Ishikawa (cell line): ENCODE results near the gene MOK.

Experiments
- CEBPB ChIP-seq: IDR thresholded peaks from 2 replicates; pipeline ENCODE4 v1.6.1; 2012
- CREB1 ChIP-seq: IDR thresholded peaks from 2 replicates; pipeline ENCODE4 v1.6.1; 2012; ENCODE audit warnings: low read depth
- EGR1 ChIP-seq: IDR thresholded peaks from 2 replicates; pipeline ENCODE4 v1.6.1; 2012
- EP300 ChIP-seq: IDR thresholded peaks from 2 replicates; pipeline ENCODE4 v1.6.1; 2012; ENCODE audit warnings: borderline replicate concordance
- FOXM1 ChIP-seq: IDR thresholded peaks from 2 replicates; pipeline ENCODE4 v1.6.1; 2012; ENCODE audit warnings: low read depth, borderline replicate concordance
- MAX ChIP-seq: IDR thresholded peaks from 2 replicates; pipeline ENCODE4 v1.6.1; 2012
- NFIC ChIP-seq: IDR thresholded peaks from 2 replicates; pipeline ENCODE4 v1.6.1; 2012
- RAD21 ChIP-seq: IDR thresholded peaks from 2 replicates; pipeline ENCODE4 v1.6.1; 2012; ENCODE audit warnings: low read depth
- REST ChIP-seq: IDR thresholded peaks from 2 replicates; pipeline ENCODE4 v1.6.1; 2012; ENCODE audit warnings: low read depth, mild to moderate bottlenecking
- TAF1 ChIP-seq: IDR thresholded peaks from 2 replicates; pipeline ENCODE4 v1.6.1; 2012; ENCODE audit warnings: low read depth, mild to moderate bottlenecking
- TCF12 ChIP-seq: IDR thresholded peaks from 2 replicates; pipeline ENCODE4 v1.6.1; 2012; ENCODE audit warnings: low read depth
- TEAD4 ChIP-seq: IDR thresholded peaks from 2 replicates; pipeline ENCODE4 v1.6.1; 2012
- USF1 ChIP-seq: IDR thresholded peaks from 2 replicates; pipeline ENCODE4 v1.6.1; 2012
- YY1 ChIP-seq: IDR thresholded peaks from 2 replicates; pipeline ENCODE4 v1.6.1; 2012; ENCODE audit warnings: low read depth
- ZBTB7A ChIP-seq: IDR thresholded peaks from 2 replicates; pipeline ENCODE4 v1.6.1; 2012; ENCODE audit warnings: low read depth

Gene MOK

GRCh38 chr14:102288139-102288538, 16.8 kb downstream of the MOK start:
- TF ChIP-seq EGR1 (no peak), YY1 (no peak), TEAD4 (no peak), CREB1 (no peak), FOXM1 (no peak), MAX (no peak), TCF12 (no peak), EP300 (no peak)

- TF ChIP-seq REST, result no peak
- TF ChIP-seq TEAD4, result no peak
- TF ChIP-seq EGR1, result no peak
- TF ChIP-seq RAD21, result no peak
- TF ChIP-seq CREB1, result no peak
- TF ChIP-seq TAF1, result no peak
- TF ChIP-seq CEBPB, result no peak
- no peak for TF ChIP-seq FOXM1
- no peak for TF ChIP-seq MAX
- no peak for TF ChIP-seq EP300
- TF ChIP-seq TCF12, result no peak
- TF ChIP-seq USF1, result no peak
- no peak for TF ChIP-seq NFIC
- TF ChIP-seq YY1, result no peak
- no peak for TF ChIP-seq ZBTB7A
Observed at GRCh38 chr14:102285106-102285505, 19.9 kb downstream of the MOK start.

GRCh38 chr14:102283631-102284129, 21.3 kb downstream of the MOK start:
- no peak for TF ChIP-seq CREB1
- TF ChIP-seq CEBPB, result no peak
- no peak for TF ChIP-seq EP300
- TF ChIP-seq FOXM1, result no peak
- no peak for TF ChIP-seq EGR1
- TF ChIP-seq USF1, result no peak
- TF ChIP-seq REST, result no peak
- no peak for TF ChIP-seq NFIC
- no peak for TF ChIP-seq TEAD4
- no peak for TF ChIP-seq RAD21
- TF ChIP-seq ZBTB7A, result no peak

- TF ChIP-seq MAX (no peak), CEBPB (no peak), EGR1 (no peak)
Observed at GRCh38 chr14:102282751-102283465, 22.1 kb downstream of the MOK start.

- TF ChIP-seq ZBTB7A (no peak), CREB1 (no peak), NFIC (no peak), RAD21 (no peak), MAX (no peak)
Observed at GRCh38 chr14:102280376-102280962, 24.5 kb downstream of the MOK start.
